ENCODE results near the gene RXFP4.
A peak's percentile ranks its signal among the peaks of the same experiment; 100 is the strongest.
"Not testable (repeated sequence)": the region's sequence is repeated elsewhere in the genome, so short reads cannot be mapped to it uniquely, and the experiment has no call there.

The RXFP4 gene

GRCh38 chr1:155940993-155941844, at the start of gene RXFP4:
TSS of gene RXFP4 (plus strand) at chr1:155941638. CDS start at chr1:155941710, 72 bp downstream.
- no peak for DNase-seq

- no peak for DNase-seq
Observed at GRCh38 chr1:155892796-155893195, 48.6 kb upstream of the RXFP4 start.

GRCh38 chr1:155893389-155894142, 47.9 kb upstream of the RXFP4 start:
- no peak for DNase-seq

- not testable (repeated sequence) for DNase-seq
Observed at GRCh38 chr1:155895617-155896016, 45.8 kb upstream of the RXFP4 start.

- not testable (repeated sequence) for DNase-seq
Observed at GRCh38 chr1:155896476-155896875, 45.0 kb upstream of the RXFP4 start.

GRCh38 chr1:155897746-155898145, 43.7 kb upstream of the RXFP4 start:
- DNase-seq, result no peak

- no peak for DNase-seq
Observed at GRCh38 chr1:155898888-155899287, 42.5 kb upstream of the RXFP4 start.

GRCh38 chr1:155899683-155900082, 41.8 kb upstream of the RXFP4 start:
- no peak for DNase-seq

- no peak for DNase-seq
Observed at GRCh38 chr1:155900161-155900560, 41.3 kb upstream of the RXFP4 start.

GRCh38 chr1:155904261-155904660, 37.2 kb upstream of the RXFP4 start:
- DNase-seq, result no peak

- peak in 1 of 14 donors; percentile 4 for DNase-seq
Observed at GRCh38 chr1:155909894-155910293, 31.5 kb upstream of the RXFP4 start.

GRCh38 chr1:155910621-155911121, 30.8 kb upstream of the RXFP4 start:
- DNase-seq, result peak in 13 of 14 donors; percentile 6 to 71 (median 35)

GRCh38 chr1:155911156-155912055, 30.0 kb upstream of the RXFP4 start, which contains the start of gene RIT1:
TSS of gene RIT1 (minus strand) at chr1:155911349. CDS start at chr1:155910761, 588 bp downstream.
- peak in 13 of 14 donors; percentile 24 to 82 (median 64) for DNase-seq

- no peak for DNase-seq
Observed at GRCh38 chr1:155912056-155912536, 29.3 kb upstream of the RXFP4 start.

GRCh38 chr1:155913969-155914757, 27.3 kb upstream of the RXFP4 start:
- DNase-seq, result no peak

GRCh38 chr1:155918660-155919059, 22.8 kb upstream of the RXFP4 start:
- no peak for DNase-seq

GRCh38 chr1:155919801-155920200, 21.6 kb upstream of the RXFP4 start:
- no peak for DNase-seq

- DNase-seq, result no peak
Observed at GRCh38 chr1:155920717-155921116, 20.7 kb upstream of the RXFP4 start.

- DNase-seq, result no peak
Observed at GRCh38 chr1:155925506-155925905, 15.9 kb upstream of the RXFP4 start.

GRCh38 chr1:155929057-155929456, 12.4 kb upstream of the RXFP4 start:
- no peak for DNase-seq

- not testable (repeated sequence) for DNase-seq
Observed at GRCh38 chr1:155930725-155931124, 10.7 kb upstream of the RXFP4 start.

Measured in C1 segment of cervical spinal cord (tissue), 14 donors.